ENCODE data around the gene TMEM63A. TPM values are rescaled to one million over a fixed set of nuclear protein-coding genes. Genes with fewer than 3 reads are reported as not detected.

Gene TMEM63A
- polyA plus RNA-seq, 1 of the 3 experiments (the other 2 are of a cell fraction) = 13.5 TPM

GRCh38 chr1:225814381-225814780 lies 67.8 kb downstream of the TMEM63A start:
- Histone ChIP-seq H3K27me3 (ENCODE audit: insufficient read depth) (no peaks in the 10 kb centered on the region), H3K4me2 (no peak overlapping the region), H3F3A (replicated peaks; ENCODE audit: insufficient read depth) (no peaks in the 10 kb centered on the region), H3K27ac (ENCODE audit: low read depth in 2 of 2, low read length in 1 of 2) (no peak overlapping the region), H2AFZ (ENCODE audit: low read depth) (no peak overlapping the region), H3K4me1 (ENCODE audit: control insufficient read depth in 1 of 2, insufficient read depth in 2 of 2, low read depth in 1 of 2, low read length in 1 of 2) (peaks cover 21 to 29% of the 10 kb centered on the region in 2 experiments), H3K79me2 (ENCODE audit: insufficient read depth) (peaks cover 4% of the 10 kb centered on the region; the same call in 1 of the 2 replicates), H3K36me3 (replicated peaks in 1 of 2; ENCODE audit: control insufficient read depth in 1 of 2, insufficient read depth in 2 of 2, low read length in 1 of 2) (no peaks in the 10 kb centered on the region), H3K9me2 (no peaks in the 10 kb centered on the region), H3K4me3 (ENCODE audit: low read depth in 2 of 2, low read length in 1 of 2) (no peak overlapping the region), H3K9ac (no peak overlapping the region), H3K9me3 (no peaks in the 10 kb centered on the region), H4K20me1 (ENCODE audit: insufficient read depth) (no peaks in the 10 kb centered on the region)
- WGBS (ENCODE audit: low lambda C conversion rate) = 100% methylated on average over 4 of the region's 7 CpGs
- TF ChIP-seq USF1 (IDR thresholded peaks at IDR 0.05; ENCODE audit: borderline replicate concordance, low read depth) (no peak), TAF1 (IDR thresholded peaks at IDR 0.05; ENCODE audit: borderline replicate concordance, low read depth, low read length) (no peak), RAD21 (IDR thresholded peaks at IDR 0.05; ENCODE audit: low read length) (no peak), FOXM1 (IDR thresholded peaks at IDR 0.05; ENCODE audit: low read depth) (no peak), SIN3A (IDR thresholded peaks at IDR 0.05; ENCODE audit: borderline replicate concordance, low read depth, low read length) (no peak), RFX5 (IDR thresholded peaks at IDR 0.05; ENCODE audit: low read length) (no peak), EZH2phosphoT487 (IDR thresholded peaks at IDR 0.05; ENCODE audit: borderline replicate concordance, low read depth) (no peak), CTCF (IDR thresholded peaks at IDR 0.05) (no peak), REST (IDR thresholded peaks at IDR 0.05; ENCODE audit: low read depth, low read length) (no peak), IRF3 (IDR thresholded peaks at IDR 0.05; ENCODE audit: low read depth, low read length) (no peak)
- CTCF ChIA-PET = interaction anchor here (1.1 to 5.2 kb wide), 2 partner anchors 173 to 340 kb away, joined by 3 to 20 read pairs; no protein-coding TSS in a partner anchor
- no peak for DNase-seq
- POLR2A ChIA-PET = no interaction called here

All from SK-N-SH (cell line).